Middle frontal gyrus (tissue), 1 donor: Measurements from ENCODE around the gene SMKR1.
"Not testable (repeated sequence)": the region's sequence is repeated elsewhere in the genome, so short reads cannot be mapped to it uniquely, and the experiment has no call there.

Experiments used
- DNase-seq: peaks from one replicate; pipeline ENCODE4 v3.0.0-alpha.2; 2015; ENCODE audit warnings: low spot score; ENCODE audit errors: extremely low spot score

Gene SMKR1

DNA sequence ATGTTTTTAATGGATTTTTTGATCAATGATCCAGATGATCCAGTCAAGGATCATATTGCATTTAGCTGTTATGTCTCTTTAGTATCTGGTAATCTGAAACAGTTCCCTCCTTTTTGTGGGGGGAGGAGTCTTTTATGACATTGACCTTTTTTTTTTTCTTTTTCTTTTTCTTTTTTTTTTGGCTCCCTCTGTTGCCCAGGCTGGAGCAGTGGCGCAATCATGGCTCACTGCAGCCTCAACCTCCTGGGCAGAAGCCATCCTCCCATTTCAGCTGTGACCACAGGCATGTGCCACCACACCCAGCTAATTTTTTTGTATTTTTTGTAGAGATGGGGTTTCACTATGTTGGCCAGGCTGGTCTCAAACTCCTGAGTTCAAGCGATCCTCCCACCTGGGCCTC lies 22.1 kb downstream of the SMKR1 start:
- not testable (repeated sequence) for DNase-seq

DNA sequence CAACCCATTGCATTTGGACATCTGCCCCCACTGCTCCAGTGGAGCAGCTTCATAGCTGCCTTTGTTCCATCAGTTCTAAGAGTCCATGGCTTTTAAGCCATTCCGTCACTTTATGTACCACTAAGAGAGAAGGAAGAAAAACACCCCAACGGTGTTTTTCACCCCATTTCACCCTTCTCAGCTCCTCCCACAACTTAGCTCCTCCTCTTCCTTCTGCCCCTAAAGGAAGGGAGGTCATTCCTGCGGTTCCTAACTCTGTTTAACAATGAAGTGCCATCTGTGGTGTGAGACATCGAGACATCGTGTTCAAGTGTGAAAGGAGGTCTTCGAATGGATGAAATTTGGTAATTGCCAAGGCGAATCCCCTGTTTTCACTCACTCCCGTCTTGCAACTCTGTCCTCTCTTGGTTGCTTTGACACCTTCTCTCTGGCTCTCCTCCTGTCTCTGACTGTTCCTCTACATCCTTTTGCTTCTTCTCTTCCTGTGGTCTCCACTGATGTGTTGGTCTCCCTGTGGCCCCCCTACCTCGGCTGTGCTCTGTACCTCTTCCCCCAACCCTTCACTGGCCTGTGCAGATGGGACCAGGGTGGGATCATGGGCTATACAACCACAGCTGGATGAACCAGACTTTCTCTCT lies 23.0 kb downstream of the SMKR1 start:
- no peak for DNase-seq

DNA sequence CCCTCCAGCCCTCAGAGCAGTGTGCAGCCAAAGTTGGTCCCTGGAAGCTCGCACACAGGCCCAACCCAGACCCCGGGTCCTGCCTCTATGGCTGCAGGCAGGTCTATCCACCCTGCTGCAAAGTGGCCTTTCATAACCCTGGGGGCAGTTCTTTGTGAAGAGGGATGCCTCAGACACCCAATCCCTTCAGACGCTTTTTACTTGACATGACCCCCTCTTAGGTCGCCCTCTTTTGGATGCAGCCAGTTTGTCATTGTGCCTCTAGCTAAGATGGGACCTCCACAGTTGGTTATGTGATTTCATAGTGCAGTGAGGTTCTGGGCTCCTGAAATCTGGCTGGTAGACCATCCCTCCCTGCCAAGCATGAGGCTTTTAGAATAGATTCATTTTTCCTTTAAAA lies 27.3 kb downstream of the SMKR1 start:
- DNase-seq: no peak

DNA sequence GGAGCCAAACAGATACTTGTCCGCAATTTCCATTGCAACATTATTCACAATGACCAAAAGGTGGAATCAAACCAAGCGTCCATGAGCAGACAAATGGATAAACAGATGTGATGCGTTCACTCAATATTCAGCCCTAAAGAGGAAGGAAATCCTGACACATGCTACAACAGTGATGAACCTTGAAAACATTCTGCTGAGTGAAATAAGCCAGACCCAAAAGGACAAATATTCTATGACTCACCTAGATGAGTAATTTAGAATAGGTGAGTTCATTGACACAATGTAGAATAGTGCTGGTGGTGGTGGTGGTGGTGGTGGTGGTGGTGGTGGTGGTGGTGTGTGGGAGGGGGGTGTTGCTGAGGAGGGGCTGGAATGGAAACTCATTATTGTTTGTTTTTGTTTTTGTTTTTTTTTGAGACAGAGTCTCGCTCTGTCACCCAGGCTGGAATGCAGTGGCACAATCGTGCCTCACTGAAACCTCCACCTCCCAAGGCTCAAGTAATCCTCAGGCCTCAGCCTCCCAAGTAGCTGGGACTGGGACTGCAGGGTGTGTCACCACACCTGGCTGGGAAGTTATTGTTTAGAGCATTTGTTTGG lies 28.6 kb downstream of the SMKR1 start:
- DNase-seq: no peak

DNA sequence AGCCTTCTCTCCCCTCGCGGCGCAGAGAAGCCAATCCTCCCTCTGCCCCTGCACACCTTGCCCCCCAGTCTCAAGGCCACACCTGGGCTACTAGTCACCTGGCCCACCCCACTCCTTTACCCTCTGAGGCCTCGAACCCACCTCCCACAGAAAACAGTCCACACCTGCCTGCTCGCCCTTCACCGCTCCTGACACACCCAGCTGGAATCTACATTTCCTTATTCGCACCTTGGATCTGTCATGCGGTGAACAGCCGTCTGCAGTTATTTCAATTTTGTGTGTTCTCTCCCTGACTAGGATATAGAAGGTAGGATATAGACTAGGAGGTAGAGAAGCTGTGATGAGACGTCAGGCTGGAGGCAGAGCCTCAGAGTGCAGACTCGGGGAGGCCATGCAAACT lies 29.4 kb downstream of the SMKR1 start:
- DNase-seq: no peak

DNA sequence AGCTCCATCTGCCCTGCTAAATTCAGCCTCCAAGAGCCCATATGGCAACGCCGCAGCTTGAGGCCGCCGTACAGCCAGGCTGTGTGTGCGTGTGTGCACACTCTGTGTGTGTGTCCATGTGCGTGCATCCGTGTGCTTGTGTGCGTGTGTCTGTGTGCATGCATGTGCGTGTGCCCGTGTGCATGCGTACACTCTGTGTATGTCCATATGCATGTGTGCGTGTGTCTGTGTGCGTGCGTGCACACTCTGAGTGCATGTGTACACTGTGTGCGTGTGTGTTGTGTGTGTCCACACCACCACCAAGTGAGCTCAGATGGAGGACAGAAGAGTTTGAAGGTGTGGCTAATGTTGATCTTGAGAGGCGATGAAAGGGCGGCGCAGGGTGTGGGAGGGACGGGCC lies 30.0 kb downstream of the SMKR1 start:
- no peak for DNase-seq

DNA sequence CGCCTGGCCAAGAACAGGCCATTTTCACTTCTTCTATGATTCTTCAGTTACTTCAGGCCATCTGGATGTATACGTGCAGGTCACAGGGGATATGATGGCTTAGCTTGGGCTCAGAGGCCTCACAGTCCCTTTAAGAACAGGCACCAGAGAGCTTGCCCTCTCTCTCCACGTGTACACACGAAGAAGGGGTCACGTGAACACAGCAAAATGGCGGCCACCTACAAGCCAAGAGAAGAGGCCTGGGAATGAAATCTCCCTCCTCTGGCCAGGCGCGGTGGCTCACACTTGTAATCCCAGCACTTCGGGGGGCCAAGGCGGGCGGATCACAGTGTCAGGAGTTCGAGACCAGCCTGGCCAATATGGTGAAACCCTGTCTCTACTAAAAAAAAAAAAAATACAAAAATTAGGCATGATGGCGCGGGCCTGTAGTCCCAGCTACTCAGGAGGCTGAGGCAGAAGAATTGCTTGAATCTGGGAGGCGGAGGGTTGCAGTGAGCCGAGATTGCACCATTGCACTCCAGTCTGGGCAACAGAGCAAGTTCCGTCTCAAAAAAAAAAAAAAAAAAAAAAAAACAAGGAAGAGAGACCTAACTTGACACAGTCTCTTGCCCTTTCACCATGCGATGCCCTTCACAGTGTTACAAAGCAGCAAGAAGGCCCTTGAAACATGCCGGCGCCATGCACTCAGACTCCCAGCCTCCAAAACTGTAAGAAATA lies 32.4 kb downstream of the SMKR1 start:
- DNase-seq: not testable (repeated sequence)

DNA sequence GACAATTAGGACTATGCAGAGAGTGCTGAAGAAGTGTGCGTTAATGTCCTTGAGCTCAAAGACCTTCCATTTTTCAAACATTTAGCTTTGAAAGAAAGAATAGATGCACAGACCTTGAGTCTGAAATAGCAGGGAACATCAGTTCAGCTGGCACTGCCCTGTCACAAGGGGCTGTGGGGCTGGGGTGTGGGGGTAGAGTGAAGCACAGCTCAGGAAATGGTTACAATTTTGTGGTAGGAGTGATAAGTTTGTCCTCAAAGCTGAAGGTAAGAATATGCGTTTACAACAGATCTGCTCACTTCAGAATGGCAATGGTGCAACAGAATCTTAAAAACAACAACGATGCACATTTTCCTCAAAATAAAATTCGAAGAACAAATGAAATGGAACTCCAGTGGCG lies 33.6 kb downstream of the SMKR1 start:
- no peak for DNase-seq

DNA sequence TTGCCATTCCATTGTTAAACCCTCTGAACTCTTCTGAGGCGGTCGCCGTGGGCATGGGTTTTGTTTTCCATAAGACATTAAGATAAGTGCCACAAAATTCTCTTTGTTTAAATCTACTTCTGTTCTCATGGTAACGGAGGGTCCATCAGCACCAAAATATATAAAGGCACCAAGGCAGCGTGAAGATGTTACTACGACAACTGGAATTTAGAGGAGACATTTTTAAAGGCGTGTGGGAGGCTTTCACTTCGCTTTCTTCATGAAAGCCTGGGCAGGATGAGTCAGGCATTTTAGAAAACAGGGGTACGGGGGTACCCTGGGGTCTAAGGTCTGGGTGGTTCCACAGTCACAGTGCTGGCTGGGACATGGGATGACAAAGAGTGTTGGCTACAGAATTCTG lies 34.0 kb downstream of the SMKR1 start:
- DNase-seq: no peak

DNA sequence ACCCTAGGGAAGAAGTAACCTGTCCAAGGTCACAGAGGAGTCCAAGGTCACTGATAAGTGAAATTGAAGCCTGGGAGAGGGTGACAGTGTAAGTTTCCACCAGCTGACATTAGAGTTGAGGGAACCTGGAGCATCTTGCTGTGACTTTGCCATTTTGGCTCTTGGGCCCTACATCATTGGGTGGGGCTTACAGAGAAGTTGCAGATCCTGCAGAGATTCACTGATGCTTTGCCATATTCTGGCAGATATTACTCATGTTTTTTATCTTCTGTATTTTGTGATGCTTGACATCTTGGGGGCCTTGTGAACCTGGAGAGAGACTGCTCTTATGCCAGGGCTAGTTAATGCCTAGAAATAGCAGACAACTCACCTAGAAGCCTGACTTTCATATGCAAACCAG lies 36.5 kb downstream of the SMKR1 start:
- no peak for DNase-seq

DNA sequence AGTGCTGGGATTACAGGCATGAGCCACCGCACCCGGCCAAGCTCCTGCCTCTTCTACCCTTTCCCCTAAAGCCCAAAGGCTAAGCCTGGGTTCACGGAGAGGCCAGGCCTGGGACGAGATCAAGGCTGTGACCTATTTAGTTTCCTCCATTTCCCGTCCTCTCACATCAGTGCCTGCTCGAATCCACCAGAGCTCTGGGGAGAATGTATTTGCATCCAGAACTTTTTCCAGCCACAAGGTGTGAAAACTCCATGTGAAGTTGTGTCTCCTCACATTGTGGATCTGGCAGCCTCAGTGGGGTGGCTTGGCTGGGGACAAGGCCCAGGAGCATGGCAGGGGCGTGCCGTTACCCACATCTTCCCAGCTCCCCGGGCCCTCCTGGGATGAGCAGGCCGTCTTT lies 38.0 kb downstream of the SMKR1 start:
- no peak for DNase-seq

DNA sequence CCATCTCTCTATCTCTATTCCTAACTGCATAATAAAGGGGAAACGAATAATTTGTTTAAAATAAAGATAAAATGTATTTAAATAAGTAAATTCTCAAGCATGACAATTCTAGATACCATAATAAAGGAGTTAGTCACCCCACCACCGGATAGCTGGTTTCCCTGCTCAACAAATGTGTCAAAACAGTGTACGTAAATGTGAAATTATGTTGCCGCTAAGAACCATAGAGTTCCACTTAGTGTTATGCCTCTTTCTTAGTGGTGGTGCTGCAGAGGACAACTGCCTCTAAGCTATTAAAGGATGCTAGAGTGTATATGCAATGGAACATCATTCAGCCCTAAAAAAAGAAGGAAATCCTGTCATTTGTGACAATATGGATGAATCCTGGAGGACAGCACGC lies 42.4 kb downstream of the SMKR1 start:
- DNase-seq: no peak

DNA sequence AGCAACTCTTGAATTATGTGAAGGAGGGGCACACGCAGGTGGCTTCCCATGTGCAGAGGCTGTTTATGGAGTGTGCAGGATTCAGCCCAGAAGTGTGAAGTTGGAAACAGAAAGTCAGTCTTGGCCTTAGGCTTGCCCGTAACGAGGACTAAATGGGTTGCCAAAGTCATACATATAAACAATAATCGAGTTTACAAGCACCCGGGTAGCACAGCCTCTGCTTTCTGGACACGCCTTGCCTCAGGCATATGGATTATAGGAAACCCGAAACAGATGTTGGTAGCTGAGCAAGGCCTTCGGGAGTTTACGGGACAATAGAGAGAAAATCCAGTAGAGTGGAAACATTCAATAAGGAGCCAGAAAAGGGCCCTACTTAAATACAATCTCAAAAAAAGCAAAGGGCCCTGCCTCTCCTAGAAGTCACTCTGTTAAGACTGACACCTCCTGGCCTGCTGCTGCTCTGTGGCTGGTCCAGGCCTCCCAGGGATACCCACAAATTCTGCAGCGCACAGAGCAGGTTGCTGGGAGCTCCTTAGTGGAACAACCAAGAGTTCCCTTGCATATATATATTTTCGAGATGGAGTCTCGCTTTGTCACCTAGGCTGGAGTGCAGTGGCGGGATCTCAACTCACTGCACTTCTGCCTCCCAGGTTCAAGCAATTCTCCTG lies 48.5 kb downstream of the SMKR1 start:
- DNase-seq: no peak

DNA sequence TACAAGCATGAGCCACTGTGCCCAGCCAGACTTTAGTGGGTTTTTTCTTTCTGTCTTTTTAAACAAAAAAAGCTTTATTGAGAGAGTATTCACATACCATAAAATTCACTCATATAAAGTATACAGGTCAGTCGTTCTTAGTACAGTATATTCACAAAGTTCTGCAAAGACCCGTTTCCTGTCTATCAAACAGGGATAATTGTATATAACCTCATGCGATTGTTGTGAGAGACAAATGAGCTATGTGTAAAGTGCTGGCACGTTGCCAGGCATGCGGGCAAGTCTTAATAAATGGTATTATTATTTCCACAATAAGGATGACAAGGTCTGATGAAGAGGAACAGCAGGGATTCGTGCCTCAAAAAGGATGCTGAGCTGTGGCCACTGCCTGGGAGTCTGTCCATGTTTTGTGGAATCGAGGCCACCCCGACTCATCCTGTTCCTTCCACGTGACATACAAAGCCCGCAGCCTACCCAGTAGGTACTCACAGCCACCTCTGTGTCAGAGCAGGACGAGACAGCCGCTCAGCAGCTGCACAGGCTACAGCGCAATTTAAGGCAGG lies 51.6 kb downstream of the SMKR1 start:
- DNase-seq: no peak

DNA sequence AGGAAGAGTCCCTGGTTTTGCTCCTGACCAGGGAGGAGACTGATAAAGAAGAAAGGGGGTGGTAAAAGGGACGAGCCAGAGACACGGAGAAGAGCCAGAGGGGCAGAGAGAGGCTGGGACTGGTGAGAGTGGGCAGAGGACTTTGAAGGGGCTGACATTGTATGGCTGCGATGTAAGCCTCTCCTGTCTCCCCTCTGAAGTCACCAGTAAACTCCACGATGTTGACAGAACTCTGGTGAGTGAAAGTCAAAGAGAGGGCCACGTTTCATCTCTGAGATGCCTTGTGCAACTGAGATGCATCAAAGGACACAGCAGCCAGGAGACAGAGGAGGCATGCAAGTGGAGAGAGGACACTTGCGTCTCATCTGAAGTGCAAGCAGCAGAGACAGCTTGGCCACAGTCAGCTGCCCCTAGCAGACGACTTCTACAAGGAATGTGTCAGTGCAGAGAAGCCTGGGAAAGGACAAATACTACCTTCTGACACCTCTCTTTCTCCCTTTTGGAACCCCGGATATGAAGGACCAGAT lies 54.3 kb downstream of the SMKR1 start:
- no peak for DNase-seq

DNA sequence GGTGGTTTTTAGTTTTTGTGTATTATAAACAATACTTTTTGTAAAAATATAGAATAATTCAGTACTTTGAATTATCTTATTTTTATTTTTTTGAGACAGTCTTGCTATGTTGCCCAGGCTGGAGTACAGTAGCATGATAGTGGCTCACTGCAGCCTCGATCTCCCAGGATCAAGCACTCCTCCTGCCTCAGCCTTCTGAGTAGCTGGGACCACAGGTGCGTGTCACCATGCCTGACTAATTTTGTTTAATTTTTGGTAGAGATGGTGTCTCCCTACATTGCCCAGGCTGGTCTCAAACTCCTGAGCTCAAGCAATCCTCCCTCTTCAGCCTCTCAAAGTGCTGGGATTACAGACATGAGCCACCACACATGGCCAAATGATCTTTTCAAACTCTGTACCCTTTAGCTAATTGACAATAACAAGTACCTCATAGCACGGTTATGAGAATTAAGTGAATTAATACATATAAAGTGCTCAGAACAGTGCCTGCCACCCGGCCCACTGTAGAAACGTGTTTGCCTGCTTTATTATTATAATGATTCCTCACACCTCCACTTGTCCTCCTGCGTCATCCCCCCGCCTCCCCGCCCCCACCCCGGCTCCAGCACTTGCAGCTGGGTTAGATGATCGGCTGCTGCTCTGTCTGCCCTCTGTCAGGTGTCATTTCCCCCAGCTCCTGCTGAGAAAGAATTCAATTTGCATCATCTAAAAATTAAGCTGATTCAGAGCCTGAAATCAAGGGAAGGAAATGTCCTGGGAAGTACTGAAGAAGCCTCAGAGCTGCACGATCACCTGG lies 55.6 kb downstream of the SMKR1 start:
- no peak for DNase-seq

DNA sequence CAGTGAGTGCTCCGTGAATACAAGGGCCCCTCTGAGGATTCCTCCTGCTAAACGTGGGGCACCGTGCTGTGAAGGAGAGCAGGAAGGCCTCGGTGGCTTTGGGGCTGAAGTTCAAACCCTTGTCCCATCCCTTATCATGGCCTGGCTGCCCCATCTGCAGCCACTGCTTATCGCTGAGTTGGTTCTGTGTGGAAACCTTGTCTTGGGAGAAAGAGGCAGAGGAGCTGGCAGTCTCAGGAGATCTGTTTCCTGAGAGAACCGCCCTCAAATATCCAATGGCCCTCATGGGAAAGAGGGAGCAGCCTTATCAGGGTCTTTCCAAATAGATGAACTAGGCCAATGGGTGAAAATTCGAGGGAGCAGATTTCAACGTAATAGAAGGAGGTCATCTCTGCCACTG lies 57.2 kb downstream of the SMKR1 start:
- no peak for DNase-seq

DNA sequence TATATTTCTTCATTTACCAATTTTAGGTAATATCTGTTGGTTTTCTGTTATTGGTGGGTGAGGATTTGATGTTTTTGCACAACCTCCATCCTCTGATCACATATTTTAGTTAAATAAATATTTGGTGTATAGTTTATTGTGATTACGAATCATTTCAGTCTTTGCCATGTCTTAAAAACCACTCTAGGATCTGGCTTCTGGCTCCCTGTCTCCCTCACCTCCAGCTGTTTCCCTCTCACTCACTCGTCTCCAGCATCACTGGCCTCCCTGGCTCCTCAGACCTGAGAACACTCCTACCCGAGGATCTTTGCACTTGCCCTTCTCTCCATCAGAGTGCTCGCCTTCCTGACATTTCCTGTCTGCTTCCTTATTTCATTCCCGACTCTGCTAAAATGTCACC lies 58.5 kb downstream of the SMKR1 start:
- DNase-seq: no peak

DNA sequence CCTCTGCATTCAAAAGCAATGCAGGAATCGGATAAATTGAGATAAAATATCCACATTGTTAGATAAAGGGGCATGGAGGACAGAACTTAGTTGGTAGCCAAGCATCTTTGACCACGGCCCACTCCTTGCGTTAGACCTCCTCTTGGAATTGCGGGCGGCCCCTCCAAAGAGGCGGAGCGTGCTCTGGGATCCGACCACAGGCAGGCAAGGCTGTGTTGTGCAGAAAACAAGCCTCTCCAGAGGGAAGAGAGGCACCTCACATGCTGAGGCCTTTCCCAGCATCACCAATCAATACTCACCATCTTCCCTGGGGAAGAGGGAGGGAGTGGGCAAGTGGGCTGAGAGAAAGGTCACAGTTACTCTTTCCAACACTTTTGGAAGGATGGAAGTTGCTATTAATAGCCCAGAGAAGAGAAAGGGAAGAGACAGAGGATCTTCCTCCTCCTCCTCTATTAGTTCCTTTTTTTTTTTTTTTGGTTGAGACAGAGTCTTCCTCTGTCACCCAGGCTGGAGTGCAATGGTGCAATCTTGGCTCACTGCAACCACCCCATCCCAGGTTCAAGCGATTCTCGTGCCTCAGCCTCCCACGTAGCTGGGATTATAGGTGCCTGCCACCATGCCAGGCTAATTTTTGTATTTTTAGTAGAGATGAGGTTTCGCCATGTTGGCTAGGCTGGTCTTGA lies 59.5 kb downstream of the SMKR1 start:
- DNase-seq: no peak
